Thyroid gland (tissue), 4 donors: ENCODE measurements around the gene KCTD17. TPM values are rescaled to one million over a fixed set of nuclear protein-coding genes. Genes with fewer than 3 reads are reported as not detected.
A peak's percentile ranks its signal among the peaks of the same experiment; 100 is the strongest.

ENCODE experiments used
- DNase-seq, 2 donors: peaks; one replicate each; pipeline ENCODE4 v3.0.0-alpha.2; 2019
- H3K27ac ChIP-seq, 3 donors: fragments of 200-600 bp; sonication (generic); 1 replicate in 2 of 3; 2 replicates in 1 of 3; pipeline ENCODE4 v1.5.1; 2016 to 2019; ENCODE audit warnings: mild to moderate bottlenecking in 1 of 3, moderate library complexity in 1 of 3
- H3K27me3 ChIP-seq: fragments of 200-600 bp; sonication (generic); one replicate; pipeline ENCODE4 v1.5.1; 2019
- H3K36me3 ChIP-seq, 2 donors: fragments of 200-600 bp; sonication (generic); one replicate each; pipeline ENCODE4 v1.5.1; 2016 to 2019
- H3K4me1 ChIP-seq, 2 donors: fragments of 200-600 bp; sonication (generic); one replicate each; pipeline ENCODE4 v1.5.1; 2017 to 2019
- H3K4me3 ChIP-seq, 3 donors: fragments of 200-600 bp; sonication (generic); replicated peaks in 1 of 3; 1 replicate in 2 of 3; 2 replicates in 1 of 3; pipeline ENCODE4 v1.5.1; 2016; ENCODE audit warnings: mild to moderate bottlenecking in 1 of 3
- H3K9me3 ChIP-seq: fragments of 200-600 bp; sonication (generic); one replicate; pipeline ENCODE4 v1.5.1; 2017
- POLR2A ChIP-seq, 2 donors: fragments of 450-650 bp; IDR thresholded peaks; one replicate each; pipeline ENCODE4 v1.6.1; 2017; ENCODE audit warnings: antibody characterized with exemption in 2 of 2, mild to moderate bottlenecking in 2 of 2, moderate library complexity in 1 of 2
- WGBS, 2 donors: methylation state at CpG; one replicate each; pipeline ENCODE4 v1.1.5; 2017; 5-methylcytosine and 5-hydroxymethylcytosine counted together
- intact Hi-C: fragments of 100-400 bp; cut with DNase I; formaldehyde crosslinking; loops from one replicate; pipeline ENCODE4 v1.15.1; 2023
- total RNA-seq, 4 donors: library from RNA; depleted of rRNA; stranded (reverse); fragments of >200 nt; gene quantifications; one replicate each; pipeline ENCODE4 v1.2.3, GENCODE V29; 2016
- TF ChIP-seq, protein P1 (sequence below), 6 experiments: fragments of 200-600 bp in 3 of 6; fragments of 450-650 bp in 3 of 6; sonication (generic) in 3 of 6; IDR thresholded peaks; one replicate each; pipeline ENCODE4 v1.5.1; 2016 to 2019; ENCODE audit warnings: antibody characterized with exemption in 6 of 6, mild to moderate bottlenecking in 2 of 6, inconsistent platforms in 1 of 6, moderate library complexity in 1 of 6

Gene KCTD17
- total RNA-seq, 4 donors from 2014 or later, result 6.1 to 18.9 (median 12.6) TPM

DNA sequence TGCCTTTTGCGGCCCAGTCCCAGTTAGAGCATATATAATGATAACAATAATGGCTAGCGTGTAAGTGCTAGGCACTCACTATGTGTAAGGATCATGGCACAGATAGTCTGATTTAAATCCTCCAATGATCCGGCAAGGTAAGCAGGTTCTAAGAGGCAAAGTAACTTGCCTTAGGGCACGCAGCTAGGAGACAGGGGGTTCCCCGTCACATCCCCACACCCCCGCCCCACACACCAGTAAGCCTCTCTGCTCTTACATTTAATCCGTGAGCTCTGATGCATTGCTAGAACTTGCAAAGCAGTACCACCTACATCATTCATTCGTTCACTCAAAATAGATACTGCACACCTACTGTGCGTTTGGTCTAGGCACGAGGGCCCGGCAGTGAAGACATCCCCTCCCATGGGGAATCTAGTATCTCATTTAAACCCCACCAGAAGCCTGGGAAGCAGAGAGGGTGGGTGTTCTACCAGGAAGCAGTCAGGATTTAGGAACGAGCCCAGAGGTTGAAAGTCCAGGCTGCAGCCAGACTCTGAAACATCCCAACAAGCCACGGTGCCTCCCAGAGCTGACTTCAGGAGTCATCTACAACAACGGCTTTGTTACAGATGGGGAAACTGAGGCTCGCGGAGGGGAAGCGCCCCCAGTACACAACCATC is 37.3 kb downstream of the KCTD17 start:
- H3K4me3 ChIP-seq, result no peak overlapping the region
- H3K36me3 ChIP-seq, result no peaks in the 10 kb centered on the region
- no peaks in the 10 kb centered on the region for H3K27me3 ChIP-seq
- TF ChIP-seq, protein P1, sequence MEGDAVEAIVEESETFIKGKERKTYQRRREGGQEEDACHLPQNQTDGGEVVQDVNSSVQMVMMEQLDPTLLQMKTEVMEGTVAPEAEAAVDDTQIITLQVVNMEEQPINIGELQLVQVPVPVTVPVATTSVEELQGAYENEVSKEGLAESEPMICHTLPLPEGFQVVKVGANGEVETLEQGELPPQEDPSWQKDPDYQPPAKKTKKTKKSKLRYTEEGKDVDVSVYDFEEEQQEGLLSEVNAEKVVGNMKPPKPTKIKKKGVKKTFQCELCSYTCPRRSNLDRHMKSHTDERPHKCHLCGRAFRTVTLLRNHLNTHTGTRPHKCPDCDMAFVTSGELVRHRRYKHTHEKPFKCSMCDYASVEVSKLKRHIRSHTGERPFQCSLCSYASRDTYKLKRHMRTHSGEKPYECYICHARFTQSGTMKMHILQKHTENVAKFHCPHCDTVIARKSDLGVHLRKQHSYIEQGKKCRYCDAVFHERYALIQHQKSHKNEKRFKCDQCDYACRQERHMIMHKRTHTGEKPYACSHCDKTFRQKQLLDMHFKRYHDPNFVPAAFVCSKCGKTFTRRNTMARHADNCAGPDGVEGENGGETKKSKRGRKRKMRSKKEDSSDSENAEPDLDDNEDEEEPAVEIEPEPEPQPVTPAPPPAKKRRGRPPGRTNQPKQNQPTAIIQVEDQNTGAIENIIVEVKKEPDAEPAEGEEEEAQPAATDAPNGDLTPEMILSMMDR (IDR thresholded peaks at IDR 0.05), result no peak
- no peak for TF ChIP-seq POLR2A (IDR thresholded peaks at IDR 0.05)
- intact Hi-C loops, result no loop called here
- no peaks in the 10 kb centered on the region for H3K4me1 ChIP-seq
- H3K27ac ChIP-seq, result no peak overlapping the region
- H3K9me3 ChIP-seq, result no peaks in the 10 kb centered on the region
- 77 to 83% methylated on average over 17 of the region's 17 CpGs for WGBS, 2 donors
- no peak for DNase-seq

GRCh38 chr22:37089434-37089833 is 37.9 kb downstream of the KCTD17 start:
- peak; percentile 15 to 26 for DNase-seq
- Histone ChIP-seq H3K27me3 (no peaks in the 10 kb centered on the region), H3K27ac (no peak overlapping the region), H3K36me3 (no peaks in the 10 kb centered on the region), H3K9me3 (no peaks in the 10 kb centered on the region), H3K4me1 (no peaks in the 10 kb centered on the region), H3K4me3 (no peak overlapping the region)
- 16 to 28% methylated on average over 11 to 12 of the region's 12 CpGs for WGBS, 2 donors
- intact Hi-C loops, result no loop called here
- no peak for TF ChIP-seq POLR2A (IDR thresholded peaks at IDR 0.05)
- TF ChIP-seq, protein P1 (IDR thresholded peaks at IDR 0.05), result no peak

DNA sequence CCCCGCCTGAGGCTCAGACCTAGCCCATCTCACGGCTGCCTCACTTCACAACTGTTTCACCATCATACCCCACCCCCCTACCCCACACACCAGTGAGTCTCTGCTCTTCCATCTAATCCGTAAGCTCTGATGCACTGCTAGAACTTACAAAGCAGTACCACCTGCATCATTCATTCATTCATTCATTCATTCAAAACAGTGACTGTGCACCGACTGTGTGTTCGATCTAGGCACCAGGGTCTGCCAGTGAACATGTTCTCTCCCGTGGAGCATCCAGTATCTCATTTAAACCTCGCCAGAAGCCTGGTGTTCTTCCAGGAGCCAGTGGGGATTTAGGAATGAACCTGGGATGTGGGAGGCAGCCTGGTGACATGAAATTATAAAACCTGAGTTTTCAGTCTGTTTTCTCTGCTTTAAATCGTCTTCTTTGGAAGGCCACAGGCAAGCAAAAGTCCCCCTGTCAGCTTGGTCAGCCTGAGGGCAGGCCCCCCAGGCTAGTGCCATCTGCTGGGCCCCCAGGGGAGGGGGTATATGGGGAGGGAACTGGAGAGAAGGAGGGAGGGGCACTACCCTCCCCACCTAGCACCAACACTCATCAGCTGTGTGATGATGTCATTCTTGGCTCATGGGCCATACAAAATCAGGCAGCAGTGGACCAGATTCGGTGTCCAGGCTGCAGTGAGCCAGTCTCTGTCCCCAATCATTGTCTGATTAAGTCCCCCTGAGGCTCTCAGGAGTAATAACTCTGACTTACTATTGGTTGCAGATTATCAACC is 39.6 kb downstream of the KCTD17 start:
- Histone ChIP-seq H3K4me3 (no peak overlapping the region), H3K27me3 (no peaks in the 10 kb centered on the region), H3K27ac (no peak overlapping the region), H3K4me1 (no peaks in the 10 kb centered on the region), H3K9me3 (no peaks in the 10 kb centered on the region), H3K36me3 (no peaks in the 10 kb centered on the region)
- TF ChIP-seq, protein P1 (IDR thresholded peaks at IDR 0.05), result no peak
- no peak for TF ChIP-seq POLR2A (IDR thresholded peaks at IDR 0.05)
- DNase-seq, result no peak
- intact Hi-C loops, result no loop called here
- WGBS, 2 donors, result 78 to 86% methylated on average over 9 of the region's 9 CpGs

- no peaks in the 10 kb centered on the region for H3K36me3 ChIP-seq
- no peaks in the 10 kb centered on the region for H3K4me1 ChIP-seq
- no peak overlapping the region for H3K27ac ChIP-seq
- DNase-seq, result no peak
- no peak for TF ChIP-seq POLR2A (IDR thresholded peaks at IDR 0.05)
- TF ChIP-seq, protein P1 (IDR thresholded peaks at IDR 0.05), result no peak
- 69 to 76% methylated on average over 7 of the region's 7 CpGs for WGBS, 2 donors
- H3K9me3 ChIP-seq, result no peaks in the 10 kb centered on the region
- H3K4me3 ChIP-seq, result no peak overlapping the region
- no peaks in the 10 kb centered on the region for H3K27me3 ChIP-seq
- intact Hi-C loops, result no loop called here
These were observed 40.5 kb downstream of the KCTD17 start for GRCh38 chr22:37091994-37092393.

DNA sequence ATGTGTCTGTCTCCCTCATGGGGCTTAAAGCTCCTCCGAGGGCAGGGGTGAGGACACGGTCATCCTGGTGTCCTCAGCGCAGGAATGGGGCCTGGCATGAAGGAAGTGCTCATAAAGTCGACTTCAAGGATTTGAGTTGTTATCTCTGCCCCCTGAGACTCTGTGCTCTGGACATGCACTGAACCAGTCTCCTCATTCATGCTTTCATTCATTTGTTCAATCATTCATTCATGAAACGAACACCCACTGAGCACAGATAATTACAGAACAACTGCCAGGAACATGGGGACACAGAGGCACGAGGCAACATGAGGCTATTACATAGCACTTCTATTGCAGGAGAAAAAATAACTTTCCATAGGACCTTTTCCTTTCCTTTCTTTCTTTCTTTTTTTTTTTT is 41.5 kb downstream of the KCTD17 start:
- Histone ChIP-seq H3K4me3 (no peak overlapping the region), H3K27ac (no peak overlapping the region), H3K27me3 (no peaks in the 10 kb centered on the region), H3K9me3 (no peaks in the 10 kb centered on the region), H3K36me3 (no peaks in the 10 kb centered on the region), H3K4me1 (no peaks in the 10 kb centered on the region)
- TF ChIP-seq POLR2A (IDR thresholded peaks at IDR 0.05), result no peak
- TF ChIP-seq, protein P1 (IDR thresholded peaks at IDR 0.05), result no peak
- WGBS, 2 donors, result 62 to 71% methylated on average over 6 of the region's 6 CpGs
- intact Hi-C loops, result no loop called here
- DNase-seq, result no peak
